Endothelial cell of umbilical vein (primary cell): ENCODE measurements around the gene FOXL3. TPM values are rescaled to one million over a fixed set of nuclear protein-coding genes. Genes with fewer than 3 reads are reported as not detected.

Source experiments
- BruUV-seq: library from RNA; stranded (reverse); fragments of 400-500 nt; replicated peaks from 2 replicates; lab custom pipeline; 2021; lab: Mats Ljungman, UMichigan
- CTCF ChIA-PET: fragments of 300-600, 350-600 bp; sonication (Branson Sonifier 250); formaldehyde crosslinking; loops from one replicate; lab custom pipeline; 2021; ENCODE audit warnings: antibody characterized with exemption, inconsistent platforms; lab: Charles Lee
- POLR2A ChIA-PET: fragments of 300-600, 350-600 bp; sonication (Branson Sonifier 250); formaldehyde crosslinking; loops from one replicate; lab custom pipeline; 2021; ENCODE audit warnings: antibody characterized with exemption, inconsistent platforms; lab: Charles Lee
- DNase-seq: peaks from one replicate; pipeline ENCODE4 v3.0.0-alpha.2; 2011; ENCODE audit warnings: low read depth, low spot score
- FAIRE-seq: peaks from 2 replicates; lab custom pipeline; 2011; peaks lifted over from hg19 to GRCh38; lab: Jason Lieb, UNC
- H2AFZ ChIP-seq: 2 replicates; pipeline ENCODE4 v1.6.0; 2012; ENCODE audit warnings: low read depth, low read length, control low read depth, inconsistent platforms
- H3K27ac ChIP-seq: 2 replicates; pipeline ENCODE4 v1.5.1; 2011; ENCODE audit warnings: low read depth, mild to moderate bottlenecking, control low read depth, low read length, moderate library complexity; ENCODE audit not compliant: insufficient read depth
- H3K27me3 ChIP-seq, 2 experiments: 2 replicates each; pipeline versions ENCODE4 v1.6.0 to v1.6.1; 2011; ENCODE audit warnings: low read length in 2 of 2, mixed read lengths in 1 of 2; ENCODE audit not compliant: control insufficient read depth in 2 of 2, insufficient read depth in 2 of 2
- H3K36me3 ChIP-seq, 2 experiments: 2 replicates in 1 of 2; 3 replicates in 1 of 2; pipeline ENCODE4 v1.5.1; 2011; ENCODE audit warnings: low read length in 2 of 2, mild to moderate bottlenecking in 1 of 2, moderate library complexity in 1 of 2; ENCODE audit not compliant: control insufficient read depth in 2 of 2, insufficient read depth in 2 of 2; ENCODE audit errors: extremely low read depth in 1 of 2
- H3K4me1 ChIP-seq: 3 replicates; pipeline ENCODE4 v1.5.1; 2011; ENCODE audit warnings: mild to moderate bottlenecking, low read length; ENCODE audit not compliant: control insufficient read depth, insufficient read depth; ENCODE audit errors: extremely low read depth
- H3K4me2 ChIP-seq: 2 replicates; pipeline ENCODE4 v1.6.1; 2011; ENCODE audit warnings: low read length, control low read depth, mixed read lengths; ENCODE audit not compliant: insufficient read depth
- H3K4me3 ChIP-seq, 3 experiments: fragments of 200-600 bp in 1 of 3; sonication (generic), shearing (Covaris generic) in 1 of 3; replicated peaks in 1 of 3; 2 replicates each; pipeline ENCODE4 v1.5.1; 2011 to 2016; ENCODE audit warnings: control low read depth in 3 of 3, low read length in 3 of 3, mild to moderate bottlenecking in 2 of 3, inconsistent platforms in 1 of 3, low read depth in 1 of 3, moderate library complexity in 1 of 3; ENCODE audit not compliant: insufficient read depth in 1 of 3
- H3K79me2 ChIP-seq: 2 replicates; pipeline ENCODE4 v1.6.0; 2012; ENCODE audit warnings: low read length, inconsistent platforms; ENCODE audit not compliant: control insufficient read depth, insufficient read depth
- H3K9ac ChIP-seq: replicated peaks from 2 replicates; pipeline ENCODE3; 2011; ENCODE audit warnings: low read length, control low read depth; ENCODE audit not compliant: insufficient read depth; ENCODE audit errors: extremely low read depth
- H3K9me1 ChIP-seq: replicated peaks from 3 replicates; pipeline ENCODE4 v1.6.0; 2011; ENCODE audit warnings: mild to moderate bottlenecking, low read length; ENCODE audit not compliant: control insufficient read depth, insufficient read depth; ENCODE audit errors: extremely low read depth
- H3K9me3 ChIP-seq: replicated peaks from 2 replicates; pipeline ENCODE4 v1.5.1; 2012; ENCODE audit warnings: low read length, inconsistent platforms; ENCODE audit not compliant: control insufficient read depth, insufficient read depth
- H4K20me1 ChIP-seq: replicated peaks from 2 replicates; pipeline ENCODE3; 2011; ENCODE audit warnings: mild to moderate bottlenecking, low read length; ENCODE audit not compliant: control insufficient read depth, insufficient read depth; ENCODE audit errors: extremely low read depth
- CTCF ChIP-seq, 2 donors: IDR thresholded peaks; 1 replicate in 1 of 2; 2 replicates in 1 of 2; pipeline ENCODE4 v1.5.1; 2011; ENCODE audit warnings: low read length in 2 of 2, mild to moderate bottlenecking in 2 of 2, moderate library complexity in 2 of 2, control low read depth in 1 of 2, inconsistent platforms in 1 of 2, low read depth in 1 of 2; ENCODE audit not compliant: insufficient read depth in 1 of 2; ENCODE audit errors: extremely low read depth in 1 of 2
- EZH2 ChIP-seq: IDR thresholded peaks from 2 replicates; pipeline ENCODE4 v1.6.1; 2012; ENCODE audit warnings: borderline replicate concordance, low read depth, mild to moderate bottlenecking, moderate library complexity, low read length, inconsistent platforms; ENCODE audit not compliant: severe bottlenecking
- FOS ChIP-seq: IDR thresholded peaks from 2 replicates; pipeline ENCODE4 v1.6.1; 2011; ENCODE audit warnings: mild to moderate bottlenecking, low read length, moderate library complexity, borderline replicate concordance; ENCODE audit not compliant: insufficient read depth
- GATA2 ChIP-seq: IDR thresholded peaks from 2 replicates; pipeline ENCODE4 v1.7.0; 2011; ENCODE audit warnings: low read depth, mild to moderate bottlenecking, moderate library complexity, mixed read lengths, low read length; ENCODE audit not compliant: insufficient read length, insufficient read depth
- JUN ChIP-seq: IDR thresholded peaks from 2 replicates; pipeline ENCODE4 v1.6.1; 2011; ENCODE audit warnings: borderline replicate concordance, low read depth; ENCODE audit not compliant: insufficient read length, insufficient read depth
- MYC ChIP-seq: IDR thresholded peaks from one replicate; pipeline ENCODE4 v1.6.1; 2011; ENCODE audit warnings: mild to moderate bottlenecking, low read depth, low read length
- POLR2A ChIP-seq: IDR thresholded peaks from 2 replicates; pipeline ENCODE4 v1.6.1; 2012; ENCODE audit warnings: low read depth, mild to moderate bottlenecking, control low read depth, low read length
- POLR2AphosphoS5 ChIP-seq: IDR thresholded peaks from 2 replicates; pipeline ENCODE4 v1.6.1; 2012; ENCODE audit warnings: low read depth, mild to moderate bottlenecking, control low read depth, low read length, moderate library complexity; ENCODE audit not compliant: insufficient read depth
- dilution Hi-C: fragments of 300-500 bp; cut with MboI; formaldehyde crosslinking; loops from one replicate; pipeline ENCODE4 v1.15.0; 2019; ENCODE audit warnings: low sequenced_read_pairs; ENCODE audit not compliant: extremely low pct_ligation_motif_present
- intact Hi-C: fragments of 100-400 bp; cut with micrococcal nuclease; formaldehyde crosslinking; loops from one replicate; pipeline ENCODE4 v1.10.0; 2022
- polyA plus RNA-seq, 4 experiments: library from polyadenylated mRNA; depleted of rRNA in 3 of 4; stranded (reverse) in 3 of 4; unstranded in 1 of 4; fragments of >200 nt; gene quantifications; 2 replicates each; pipeline versions ENCODE4 v1.2.1 to v1.2.3, GENCODE V29; 2011 to 2012; ENCODE audit warnings: missing spikeins in 1 of 4
- total RNA-seq: library from RNA; stranded (reverse); gene quantifications from 2 replicates; pipeline ENCODE4 v1.2.3, GENCODE V29; 2021

FOXL3 gene
- total and polyA plus RNA-seq, 2 donors (not counting 3 experiments of a cell fraction or from before 2014, with no cell fraction given) = not detected

GRCh38 chr7:312424-312823, 22.5 kb downstream of the FOXL3 start:
- dilution Hi-C loops = no loop called here
- intact Hi-C loops = no loop called here

More at GRCh38 chr7:312424-312823, 22.5 kb downstream of the FOXL3 start:
- Histone ChIP-seq H4K20me1 (no peaks in the 10 kb centered on the region), H3K4me1 (no peaks in the 10 kb centered on the region), H3K4me3 (no peak overlapping the region), H3K27ac (no peak overlapping the region), H2AFZ (no peak overlapping the region), H3K9me1 (no peaks in the 10 kb centered on the region), H3K79me2 (no peaks in the 10 kb centered on the region), H3K36me3 (no peaks in the 10 kb centered on the region), H3K4me2 (no peak overlapping the region), H3K27me3 (peaks cover 5 to 46% of the 10 kb centered on the region in 2 experiments), H3K9ac (no peak overlapping the region), H3K9me3 (no peaks in the 10 kb centered on the region)
- DNase-seq (no peak), FAIRE-seq (no peak)
- TF ChIP-seq FOS = no peak
- TF ChIP-seq MYC = no peak
- TF ChIP-seq POLR2AphosphoS5 = no peak
- TF ChIP-seq CTCF (IDR thresholded peaks at IDR 0.05; ENCODE audit: extremely low read depth in 1 of 2, insufficient read depth in 1 of 2, low read depth in 1 of 2, low read length in 2 of 2) = no peak
- TF ChIP-seq GATA2 = no peak
- no peak for TF ChIP-seq POLR2A
- TF ChIP-seq EZH2 = no peak
- TF ChIP-seq JUN = no peak
- ChIA-PET CTCF (no interaction called here), POLR2A (no interaction called here)
- BruUV-seq = no TSS peak
